ENCODE results near the gene KDR.

Gene KDR

GRCh38 chr4:55122235-55122634, 3.2 kb downstream of the KDR start:
- no peak for DNase-seq

DNA sequence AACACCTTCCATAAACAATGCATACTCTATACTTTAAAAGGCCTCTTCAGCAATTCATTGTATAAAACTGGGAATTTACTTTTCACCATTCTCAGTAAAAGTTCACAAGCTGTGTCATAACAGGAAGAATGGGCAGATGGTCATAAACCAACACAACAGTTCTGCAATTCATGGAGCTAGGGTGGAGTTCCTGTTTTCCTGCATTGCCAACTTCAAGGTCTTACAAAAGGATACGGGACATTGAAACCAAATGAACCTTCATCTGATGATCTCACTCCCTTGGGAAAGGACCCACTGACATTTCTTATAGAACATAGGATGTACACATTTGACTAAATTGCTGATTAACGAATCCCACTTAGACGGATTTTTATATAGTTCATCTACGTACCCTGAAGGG, 4.1 kb downstream of the KDR start:
- DNase-seq, result no peak

DNA sequence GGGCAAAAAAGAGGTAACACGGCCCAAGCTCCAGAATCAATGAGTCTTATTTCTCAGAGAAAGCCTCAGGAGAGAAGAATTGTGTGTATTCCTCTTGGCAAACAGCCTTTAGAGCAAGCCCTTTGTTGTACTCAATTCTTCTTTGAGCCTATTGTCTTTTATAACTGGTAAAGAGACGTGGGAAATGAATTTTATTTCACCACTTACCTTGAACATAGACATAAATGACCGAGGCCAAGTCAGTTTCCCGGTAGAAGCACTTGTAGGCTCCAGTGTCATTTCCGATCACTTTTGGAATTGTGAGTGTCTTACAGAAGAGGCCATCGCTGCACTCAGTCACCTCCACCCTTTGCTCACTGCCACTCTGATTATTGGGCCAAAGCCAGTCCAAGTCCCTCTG, 7.0 kb downstream of the KDR start:
- DNase-seq, result no peak

GRCh38 chr4:55117511-55117910, 7.9 kb downstream of the KDR start:
- no peak for DNase-seq

DNA sequence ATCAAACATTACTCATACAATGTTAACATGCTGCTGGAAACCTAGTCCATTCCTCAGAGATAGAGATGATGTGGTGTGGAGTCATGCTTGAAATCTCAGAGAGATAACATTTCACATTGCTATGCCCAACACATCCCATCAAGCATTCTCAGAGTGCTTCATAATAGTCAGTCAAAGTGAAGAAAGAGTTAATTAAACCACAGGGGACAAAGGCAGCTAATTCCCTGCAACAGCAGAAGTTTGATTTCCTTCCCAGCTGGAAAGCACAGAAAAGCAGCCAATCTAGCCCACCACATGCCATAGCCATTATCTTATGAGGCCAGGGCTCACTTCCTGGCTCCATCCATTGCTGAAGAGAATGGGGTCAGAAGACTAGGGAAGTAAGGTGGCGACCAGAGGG, 8.9 kb downstream of the KDR start:
- DNase-seq, result no peak

- DNase-seq, result no peak
Observed at GRCh38 chr4:55111601-55112000, 13.8 kb downstream of the KDR start.

DNA sequence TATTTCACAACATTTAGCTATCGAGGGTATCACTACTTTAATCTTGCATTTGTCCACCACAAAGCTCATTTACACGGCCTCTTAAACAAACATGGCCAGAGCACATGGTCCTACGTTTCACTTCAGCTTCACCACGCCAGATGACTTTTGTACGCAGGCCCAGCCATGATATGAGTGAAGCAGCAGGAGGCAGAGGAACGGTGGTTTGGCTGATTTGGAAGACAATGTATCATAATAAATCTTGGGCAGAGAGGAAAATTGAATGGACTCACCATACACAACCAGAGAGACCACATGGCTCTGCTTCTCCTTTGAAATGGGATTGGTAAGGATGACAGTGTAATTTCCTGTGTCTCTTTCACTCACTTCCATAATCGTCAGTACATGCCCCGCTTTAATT, 15.3 kb downstream of the KDR start:
- no peak for DNase-seq

DNA sequence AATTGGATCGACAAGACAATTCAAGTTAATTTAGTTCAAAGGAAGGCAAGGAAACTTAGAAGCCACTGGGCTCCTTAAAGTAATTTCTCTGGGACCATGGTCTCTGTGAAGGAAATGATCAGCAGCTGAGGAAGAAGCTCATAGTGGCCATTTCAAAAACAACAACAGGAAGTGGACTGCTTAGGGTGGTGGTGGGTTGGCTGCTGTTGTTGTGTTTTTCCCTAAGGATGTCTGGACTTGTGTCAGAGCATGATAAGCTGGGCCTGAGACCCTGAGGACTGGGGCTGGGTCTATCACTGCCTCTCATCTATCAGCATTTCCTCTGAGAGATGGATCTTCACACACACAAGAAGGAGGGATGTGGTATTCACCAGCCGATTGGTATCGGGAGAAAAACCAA, 18.3 kb downstream of the KDR start:
- no peak for DNase-seq

- DNase-seq, result no peak
Observed at GRCh38 chr4:55103224-55103623, 22.2 kb downstream of the KDR start.

DNA sequence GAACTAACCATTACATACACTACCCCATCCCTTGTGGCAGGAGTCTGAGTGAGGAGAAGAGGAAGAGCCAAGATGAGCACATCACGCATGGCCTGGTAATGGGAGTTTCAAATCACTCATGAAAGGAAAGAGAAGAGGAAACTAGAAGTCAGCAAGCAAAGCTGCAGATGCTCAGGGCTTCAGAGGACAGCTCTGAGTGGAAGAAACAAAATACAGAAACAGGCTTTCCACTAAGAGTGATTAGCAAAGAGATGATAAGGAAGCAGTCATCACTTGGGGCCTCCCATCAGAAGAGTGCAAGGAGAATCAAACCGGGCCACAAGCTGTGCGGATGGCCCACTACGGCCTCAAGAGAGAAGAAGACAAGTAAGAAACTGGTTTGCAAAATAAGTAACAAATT, 25.6 kb downstream of the KDR start:
- no peak for DNase-seq

GRCh38 chr4:55098456-55099204, 26.8 kb downstream of the KDR start:
- DNase-seq, result no peak

DNA sequence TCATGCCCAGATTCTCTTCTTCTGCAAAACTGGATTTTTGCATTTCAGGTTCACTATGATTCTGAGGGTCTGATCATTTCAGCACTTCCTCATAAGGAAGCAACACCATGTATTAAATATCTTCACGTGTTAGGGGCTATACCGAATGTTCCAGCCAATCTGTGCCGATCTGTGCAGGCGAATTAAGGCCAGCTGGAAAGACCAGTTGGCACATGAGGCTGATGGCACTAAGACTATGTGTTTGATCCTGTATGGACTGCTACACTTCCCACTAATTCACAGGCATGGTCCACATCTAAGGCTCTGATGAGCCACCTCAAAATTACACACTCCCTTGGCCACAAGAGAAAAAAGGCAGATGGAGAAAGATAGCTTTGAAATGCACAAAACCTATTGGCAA, 28.8 kb downstream of the KDR start:
- no peak for DNase-seq

- DNase-seq, result no peak
Observed at GRCh38 chr4:55096045-55096444, 29.4 kb downstream of the KDR start.

DNA sequence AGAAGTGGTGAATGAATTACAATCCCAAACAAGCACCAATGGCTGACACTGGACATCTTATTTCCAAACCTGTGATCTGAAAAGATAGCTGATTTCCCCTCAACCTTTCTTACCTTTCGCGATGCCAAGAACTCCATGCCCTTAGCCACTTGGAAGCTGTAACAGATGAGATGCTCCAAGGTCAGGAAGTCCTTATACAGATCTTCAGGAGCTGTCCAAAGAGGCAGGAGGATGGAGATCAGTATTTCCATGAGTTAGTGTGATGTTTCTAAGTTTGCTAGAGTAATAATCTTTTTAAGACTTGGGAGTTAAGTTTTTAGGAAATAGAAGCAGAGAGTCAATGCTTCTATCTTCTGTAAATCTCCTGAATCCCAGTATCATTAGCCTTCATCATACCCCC, 32.9 kb downstream of the KDR start:
- DNase-seq, result no peak

GRCh38 chr4:55089916-55090315, 35.5 kb downstream of the KDR start:
- no peak for DNase-seq

- DNase-seq, result no peak
Observed at GRCh38 chr4:55087913-55088260, 37.5 kb downstream of the KDR start.

DNA sequence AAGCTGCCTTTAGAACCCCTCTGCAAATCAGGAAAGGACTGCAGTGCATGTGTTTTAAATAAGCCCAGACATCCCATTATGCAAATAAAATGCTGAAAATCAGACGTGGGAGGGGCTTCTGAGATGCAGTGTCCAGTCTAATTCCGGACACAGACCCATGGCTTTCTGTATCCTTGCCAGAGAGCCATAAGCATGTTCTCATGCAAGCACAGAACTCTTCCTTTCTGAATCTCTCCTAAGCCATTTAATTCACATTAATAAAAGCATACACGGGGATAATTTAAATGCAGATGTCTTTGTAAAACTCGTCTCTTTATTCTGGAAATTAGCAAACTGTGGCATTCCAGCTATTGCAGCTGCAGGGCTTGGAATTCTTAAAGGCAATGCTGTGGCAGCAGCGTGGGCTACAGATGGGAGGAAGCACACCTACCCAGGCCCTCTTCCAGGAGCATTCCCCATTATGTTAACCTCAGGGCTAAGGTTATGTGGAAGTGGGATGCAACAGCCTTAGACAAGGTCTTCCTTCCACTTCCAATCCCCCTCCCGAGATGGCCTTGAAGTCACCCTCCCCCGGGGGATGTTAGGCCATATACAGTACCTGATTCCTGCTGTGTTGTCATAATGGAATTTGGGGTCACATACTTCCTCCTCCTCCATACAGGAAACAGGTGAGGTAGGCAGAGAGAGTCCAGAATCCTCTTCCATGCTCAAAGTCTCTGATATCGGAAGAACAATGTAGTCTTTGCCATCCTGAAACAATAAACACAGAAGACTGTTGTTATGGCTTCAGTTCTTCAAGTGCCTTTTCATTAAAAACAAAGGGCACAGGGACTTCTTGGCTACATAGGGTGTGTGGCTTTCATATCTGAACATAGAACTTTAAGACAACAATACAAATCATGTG, 38.1 kb downstream of the KDR start:
- no peak for DNase-seq

DNA sequence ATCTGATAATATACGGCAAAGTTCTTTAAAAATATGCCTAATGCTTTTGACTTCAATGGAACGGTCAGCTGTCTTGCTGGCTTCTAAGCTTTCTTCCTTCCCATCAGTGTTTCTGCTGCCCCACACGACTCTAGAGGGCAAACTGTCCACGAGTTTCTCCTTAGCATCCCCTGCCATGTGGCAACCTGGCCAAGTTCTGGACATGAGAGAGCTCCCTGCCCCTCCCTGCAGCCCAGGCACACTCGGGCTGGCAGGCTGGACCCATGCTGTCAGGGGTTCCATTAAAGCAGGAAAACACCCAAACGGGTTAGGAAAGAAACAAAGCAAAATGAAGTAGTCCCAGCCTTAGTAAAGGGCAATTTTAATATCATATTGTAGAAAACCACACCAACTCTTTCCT, 38.8 kb downstream of the KDR start:
- no peak for DNase-seq

- DNase-seq, result no peak
Observed at GRCh38 chr4:55083735-55084134, 41.7 kb downstream of the KDR start.

GRCh38 chr4:55082756-55083155, 42.6 kb downstream of the KDR start:
- no peak for DNase-seq

DNA sequence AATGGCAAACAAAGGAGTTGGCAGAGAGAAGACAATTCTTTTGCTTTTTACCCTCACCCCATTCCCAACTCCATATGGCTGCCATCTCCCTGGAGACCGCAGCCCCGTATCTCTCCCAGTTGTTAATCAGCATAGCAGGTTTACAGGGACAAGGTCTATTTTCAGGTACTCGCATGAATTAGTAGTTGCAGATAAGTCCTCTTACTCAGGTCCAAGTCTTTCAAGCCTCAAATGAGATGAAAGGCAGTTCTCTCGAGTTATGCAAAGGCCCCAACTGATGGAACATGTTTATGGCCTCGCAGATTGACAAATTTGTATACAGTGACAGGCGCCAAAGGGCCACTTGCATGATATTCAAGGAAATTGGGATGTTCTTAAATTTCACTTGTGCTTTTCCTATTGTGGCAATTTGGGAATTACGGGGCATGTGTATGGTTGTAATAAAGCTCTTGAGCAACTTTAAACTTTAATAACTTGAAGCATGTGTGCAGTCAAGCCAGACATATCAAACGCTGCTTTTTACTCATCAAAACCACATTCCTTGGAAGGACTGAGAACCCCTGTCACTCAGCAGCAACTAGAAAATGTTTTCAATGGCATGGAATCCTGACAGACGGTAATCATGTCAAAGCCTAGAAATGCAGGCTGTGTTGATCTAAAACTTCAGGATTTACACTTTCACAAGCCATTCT, 45.1 kb downstream of the KDR start:
- no peak for DNase-seq

GRCh38 chr4:55079451-55080173, 45.8 kb downstream of the KDR start:
- no peak for DNase-seq

DNA sequence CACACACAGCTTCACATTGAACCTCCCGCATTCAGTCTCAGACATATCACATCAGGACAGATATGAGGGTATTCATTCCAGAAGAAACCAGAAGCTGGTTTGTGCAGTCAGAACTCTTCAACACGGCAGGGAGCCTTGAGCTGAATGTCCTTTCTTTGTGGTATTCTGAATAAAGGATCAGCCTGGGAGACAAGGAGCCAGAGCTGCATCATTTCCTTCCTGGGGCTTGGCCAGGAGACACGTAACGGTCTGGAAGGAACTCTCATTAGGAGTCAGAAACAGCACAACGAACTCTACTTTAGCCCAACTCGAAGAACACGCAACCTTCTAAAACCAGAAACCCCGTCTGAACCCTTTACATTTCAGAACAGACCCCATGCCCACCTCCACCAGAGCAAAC, 46.4 kb downstream of the KDR start:
- no peak for DNase-seq
